ENCODE measurements around the gene A1BG. TPM values are rescaled to one million over a fixed set of nuclear protein-coding genes. Genes with fewer than 3 reads are reported as not detected.

A1BG gene
- total and polyA plus RNA-seq, 2 of the 8 experiments (the other 6 are each of a cell fraction or from before 2014, with no cell fraction given) = 20.8 to 69.6 TPM

DNA sequence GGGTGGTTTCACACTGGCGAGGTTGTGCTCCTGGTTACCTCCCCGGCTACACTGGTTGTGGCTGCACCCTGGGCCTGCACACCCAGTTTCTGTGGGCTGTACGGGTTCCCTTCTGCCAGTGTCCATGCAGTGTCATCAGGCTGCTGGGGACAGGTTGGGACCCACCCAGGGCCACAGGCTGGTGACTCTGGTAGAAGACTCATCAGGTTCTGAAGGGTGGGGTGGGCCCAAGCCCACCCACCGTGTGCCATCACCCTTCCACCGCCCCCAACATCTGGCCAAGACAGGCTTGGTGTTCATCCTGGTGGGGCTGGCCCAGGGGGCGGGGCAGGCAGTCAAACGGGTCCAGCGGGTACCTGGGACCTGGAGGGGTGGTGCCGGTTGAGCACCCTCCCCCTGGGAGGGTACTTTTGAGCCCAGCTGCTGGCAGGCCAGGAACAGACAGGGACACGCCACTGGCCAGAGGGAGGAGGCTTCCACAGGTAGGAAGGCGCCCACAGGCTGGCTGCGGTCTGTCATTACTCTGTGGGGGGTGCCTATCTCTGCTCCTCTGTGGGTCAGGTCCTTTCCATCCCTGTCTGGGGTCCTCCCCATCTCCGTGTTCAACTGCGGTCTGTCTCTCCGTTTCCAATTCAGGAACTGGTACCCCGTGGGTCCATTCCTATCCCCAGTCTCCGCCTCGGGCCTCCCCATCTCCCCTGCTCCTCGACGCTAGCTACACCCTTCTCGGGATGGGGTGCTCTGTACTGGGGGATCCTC, 42.1 kb upstream of the A1BG start, which contains the start of gene RNF225:
Gene RNF225 (plus strand): TSS at position 437 of the 759 bp plus-strand sequence. CDS start 434 bp downstream, outside the sequence.
- Histone ChIP-seq H3K18ac (ENCODE audit: extremely low read depth, low read length) (peak within 1 kb of the TSS; percentile 60), H3K4me3 (ENCODE audit: extremely low read depth in 1 of 4, insufficient read depth in 2 of 4, low read depth in 3 of 4, low read length in 4 of 4) (peak within 1 kb of the TSS; percentile 6 to 67 (median 36)), H2AFZ (ENCODE audit: low read length) (no peak within 1 kb of the TSS), H3K27ac (ENCODE audit: low read depth, low read length) (no peak within 1 kb of the TSS), H3K79me2 (ENCODE audit: control insufficient read depth in 1 of 2, insufficient read depth in 2 of 2, low read length in 2 of 2) (peaks cover 0 to 11% of the 10 kb centered on the region in 2 experiments; a peak in 1 of 4 replicates), H2BK15ac (ENCODE audit: low read length) (no peak within 1 kb of the TSS), H2AK5ac (ENCODE audit: low read depth, low read length) (no peak within 1 kb of the TSS), H4K91ac (replicated peaks; ENCODE audit: insufficient read length, low read length) (no peak within 1 kb of the TSS), H2BK20ac (ENCODE audit: low read length) (no peak within 1 kb of the TSS), H3K4me1 (replicated peaks in 1 of 4; ENCODE audit: control insufficient read depth in 3 of 4, insufficient read depth in 4 of 4, low read length in 3 of 4) (peaks cover 0 to 22% (median 13%) of the 10 kb centered on the region in 4 experiments; a peak in 5 of 7 replicates), H3K23me2 (ENCODE audit: low read depth, low read length) (peaks cover 7% of the 10 kb centered on the region; the same call in 1 of the 2 replicates), H3K9ac (replicated peaks in 1 of 4; ENCODE audit: extremely low read depth in 1 of 4, low read depth in 3 of 4, low read length in 3 of 4) (peak within 1 kb of the TSS in 1 of 4 experiments; percentile 38; a peak in 2 of 7 replicates), H4K5ac (ENCODE audit: insufficient read length, low read depth, low read length) (no peak within 1 kb of the TSS), H3K4ac (replicated peaks; ENCODE audit: insufficient read length, low read depth, low read length) (no peak within 1 kb of the TSS), H3K56ac (replicated peaks; ENCODE audit: insufficient read length, low read depth, low read length) (no peak within 1 kb of the TSS), H2BK5ac (ENCODE audit: low read depth, low read length) (0 out of 2 replicates have a peak within 1 kb of the TSS, but pooled peaks have one; percentile 44), H4K20me1 (replicated peaks in 1 of 2; ENCODE audit: control insufficient read depth in 1 of 2, insufficient read depth in 2 of 2, low read length in 2 of 2) (peaks cover 12 to 17% of the 10 kb centered on the region in 2 experiments), H3K4me2 (ENCODE audit: insufficient read depth in 1 of 2, low read depth in 2 of 2, low read length in 2 of 2) (peak within 1 kb of the TSS; percentile 63 to 83), H3K9me3 (ENCODE audit: insufficient read depth in 2 of 2, low read depth in 1 of 2, low read length in 1 of 2) (no peaks in the 10 kb centered on the region), H3K23ac (ENCODE audit: insufficient read length) (no peak within 1 kb of the TSS), H2BK120ac (replicated peaks; ENCODE audit: low read depth, low read length) (no peak within 1 kb of the TSS), H3K27me3 (replicated peaks in 1 of 4; ENCODE audit: control insufficient read depth in 3 of 4, extremely low read depth in 1 of 4, insufficient read depth in 3 of 4, low read length in 3 of 4) (peaks cover 3 to 16% (median 11%) of the 10 kb centered on the region in 4 experiments; a peak in 6 of 7 replicates), H4K8ac (ENCODE audit: extremely low read depth, insufficient read depth, low read length) (peak within 1 kb of the TSS; percentile 78; the same call in 1 of the 2 replicates), H3K79me1 (ENCODE audit: low read depth, low read length) (peaks cover 2% of the 10 kb centered on the region; the same call in 1 of the 2 replicates), H3K36me3 (ENCODE audit: control insufficient read depth in 2 of 4, insufficient read depth in 4 of 4, low read length in 3 of 4) (peaks cover 16 to 42% (median 31%) of the 10 kb centered on the region in 4 experiments), H2BK12ac (ENCODE audit: low read depth, low read length) (no peak within 1 kb of the TSS), H3K14ac (ENCODE audit: insufficient read length) (no peak within 1 kb of the TSS)
- FAIRE-seq (no peak), DNase-seq (ENCODE audit: low read depth in 1 of 2, low spot score in 2 of 2) (peak; percentile 66 to 83)
- 30% methylated on average over 19 of the region's 21 CpGs; no CpG with 5 or more reads in 1 of the 2 experiments for WGBS, 2 experiments (ENCODE audit: extremely low coverage in 1 of 2, insufficient coverage in 1 of 2, insufficient read length in 1 of 2, insufficient replicate concordance in 2 of 2, low coverage in 1 of 2, low lambda C conversion rate in 2 of 2, missing lambda C conversion rate in 1 of 2)
- CTCF ChIA-PET (ENCODE audit: partially characterized antibody) = interaction anchor here (0.6 to 1.3 kb wide), 4 partner anchors 28 to 100 kb away, joined by 3 to 4 read pairs (median 3); no protein-coding TSS in a partner anchor
- TF ChIP-seq SIN3A (conservative IDR thresholded peaks at IDR 0.05 in 1 of 2, IDR thresholded peaks at IDR 0.05 in 1 of 2; ENCODE audit: low read depth in 1 of 2, low read length in 2 of 2) (0 out of 4 replicates have a peak, but pooled peaks of 1 of the 2 experiments have one; percentile 45), TAF1 (IDR thresholded peaks at IDR 0.05; ENCODE audit: low read depth, low read length) (no peak), BRCA1 (IDR thresholded peaks at IDR 0.05; ENCODE audit: low read depth, low read length) (no peak), CREB1 (IDR thresholded peaks at IDR 0.05) (peak; percentile 7; the same call in 1 of the 2 replicates), POLR2AphosphoS5 (IDR thresholded peaks at IDR 0.05; ENCODE audit: low read depth, low read length) (peak; percentile 76), YY1 (IDR thresholded peaks at IDR 0.05; ENCODE audit: low read depth, low read length) (no peak), SUZ12 (IDR thresholded peaks at IDR 0.05; ENCODE audit: low read length) (0 out of 2 replicates have a peak, but pooled peaks have one; percentile 23), ASH2L (IDR thresholded peaks at IDR 0.05; ENCODE audit: low read length) (peak; percentile 32), POLR2A (IDR thresholded peaks at IDR 0.05; ENCODE audit: control extremely low read depth in 1 of 2, low read depth in 2 of 2, low read length in 2 of 2) (peak; percentile 24 to 84)
- TF ChIP-seq, protein P1, sequence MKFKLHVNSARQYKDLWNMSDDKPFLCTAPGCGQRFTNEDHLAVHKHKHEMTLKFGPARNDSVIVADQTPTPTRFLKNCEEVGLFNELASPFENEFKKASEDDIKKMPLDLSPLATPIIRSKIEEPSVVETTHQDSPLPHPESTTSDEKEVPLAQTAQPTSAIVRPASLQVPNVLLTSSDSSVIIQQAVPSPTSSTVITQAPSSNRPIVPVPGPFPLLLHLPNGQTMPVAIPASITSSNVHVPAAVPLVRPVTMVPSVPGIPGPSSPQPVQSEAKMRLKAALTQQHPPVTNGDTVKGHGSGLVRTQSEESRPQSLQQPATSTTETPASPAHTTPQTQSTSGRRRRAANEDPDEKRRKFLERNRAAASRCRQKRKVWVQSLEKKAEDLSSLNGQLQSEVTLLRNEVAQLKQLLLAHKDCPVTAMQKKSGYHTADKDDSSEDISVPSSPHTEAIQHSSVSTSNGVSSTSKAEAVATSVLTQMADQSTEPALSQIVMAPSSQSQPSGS (IDR thresholded peaks at IDR 0.05; ENCODE audit: low read length) = 0 out of 2 replicates have a peak, but pooled peaks have one; percentile 19
- POLR2A ChIA-PET (ENCODE audit: partially characterized antibody) = interaction anchor here (0.8 to 7.2 kb wide), 21 partner anchors 8 to 164 kb away, joined by 3 to 78 read pairs (median 5); partner anchors contain the start of genes CHMP2A, RPS5, ZNF324B and ZNF497
